Globus pallidus (tissue), 1 donor: ENCODE measurements around the gene APEX1.
A peak's percentile ranks its signal among the peaks of the same experiment; 100 is the strongest.
"Not testable (repeated sequence)": the region's sequence is repeated elsewhere in the genome, so short reads cannot be mapped to it uniquely, and the experiment has no call there.

Experiments
- DNase-seq: peaks from one replicate; pipeline ENCODE4 v3.0.0-alpha.2; 2015; ENCODE audit warnings: low spot score

The APEX1 gene

DNA sequence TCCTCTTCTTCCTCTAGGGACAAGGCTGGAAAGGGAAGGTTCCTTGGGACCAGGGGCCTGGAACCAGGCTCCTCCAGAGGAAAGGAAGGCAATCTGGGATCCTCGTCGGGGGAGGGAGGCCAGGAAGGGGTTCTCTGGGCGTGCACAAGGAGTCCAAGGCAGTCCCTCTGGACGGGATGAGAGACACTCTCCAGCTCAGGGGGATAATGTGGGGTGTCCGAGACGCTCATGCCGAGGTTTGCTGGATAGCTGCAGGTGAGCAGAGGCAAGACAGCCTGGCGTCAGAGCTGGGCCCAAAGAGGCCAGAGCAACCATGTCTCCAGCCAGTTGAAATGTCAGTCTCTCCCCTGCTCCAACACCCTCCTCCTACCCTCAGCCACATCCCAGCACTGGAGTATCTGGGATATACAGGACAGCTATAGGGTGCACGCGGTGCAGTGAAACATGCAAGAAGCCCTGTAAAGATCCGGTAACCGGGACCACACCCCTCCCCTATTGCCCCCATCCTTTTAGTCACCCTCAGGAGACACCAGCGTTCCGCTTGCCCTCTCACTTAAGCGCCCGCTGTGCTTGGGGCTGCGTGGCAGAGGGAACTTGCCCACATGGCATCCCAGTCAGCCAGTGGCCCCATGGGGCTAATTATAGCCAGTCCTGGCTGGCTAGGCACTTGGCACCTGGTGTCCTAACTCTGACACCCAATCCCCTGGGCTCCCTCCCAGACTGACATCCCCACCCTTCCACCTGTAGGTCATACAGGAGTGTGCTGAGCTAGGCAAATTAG lies 19.3 kb upstream of the APEX1 start, which contains the start of gene KLHL33:
TSS of gene KLHL33 (minus strand) at position 585 of the 781 bp plus-strand sequence. CDS start at position 230, 355 bp downstream.
- no peak for DNase-seq

DNA sequence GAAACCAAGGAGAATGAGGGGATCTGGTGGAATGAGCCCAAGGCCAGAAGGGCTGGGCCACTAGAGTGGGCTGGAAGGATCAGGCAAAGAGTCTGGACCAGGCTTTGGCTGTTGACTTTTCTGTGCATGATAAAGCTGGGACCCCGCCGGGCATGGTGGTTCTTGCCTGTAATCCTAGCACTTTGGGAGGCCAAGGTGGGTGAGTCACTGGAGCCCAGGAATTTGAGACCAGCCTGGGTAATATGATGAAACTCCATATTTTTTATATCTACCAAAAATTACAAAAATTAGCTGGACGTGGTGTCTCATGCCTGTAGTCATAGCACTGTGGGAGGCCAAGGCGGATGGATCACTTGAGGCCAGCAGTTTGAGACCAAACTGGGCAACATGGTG lies 18.7 kb upstream of the APEX1 start:
- no peak for DNase-seq

DNA sequence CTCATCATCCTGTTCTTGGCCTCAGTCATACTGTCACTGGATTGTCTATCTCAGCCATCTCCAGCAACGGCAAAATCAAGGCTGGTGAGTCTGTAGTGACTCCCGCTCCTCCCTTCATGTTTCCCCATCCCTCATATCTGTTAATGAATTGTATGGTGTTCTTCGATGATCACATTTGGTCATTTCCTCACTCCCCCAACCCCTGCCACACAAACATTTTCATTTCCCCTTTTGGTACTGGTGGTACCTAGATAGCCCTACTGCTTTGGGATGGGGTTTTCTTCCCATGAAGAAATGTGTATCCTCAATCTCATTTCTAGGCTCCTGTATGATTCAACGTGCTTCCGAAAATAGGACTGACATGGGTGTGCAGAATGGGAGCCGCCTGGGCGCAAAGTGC lies 16.4 kb upstream of the APEX1 start:
- no peak for DNase-seq

DNA sequence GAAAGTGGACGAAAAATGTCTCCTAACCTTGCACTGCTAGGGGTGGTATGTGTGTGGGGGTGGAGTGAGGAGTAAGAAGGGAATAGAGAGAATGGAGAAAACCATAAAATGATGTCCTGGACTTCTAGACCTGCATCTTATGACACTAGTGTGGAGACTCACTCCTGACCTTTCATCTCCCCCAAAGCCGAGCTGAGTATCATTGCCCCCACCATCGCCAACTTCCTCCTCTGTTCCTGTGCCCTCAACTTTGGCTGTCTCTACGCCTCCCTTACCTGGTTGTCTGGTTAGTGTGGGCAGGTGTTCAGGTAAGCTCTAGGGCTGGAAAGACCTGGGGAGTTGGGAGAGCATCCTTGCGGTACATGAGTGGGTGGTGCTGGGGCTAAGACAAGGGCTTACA lies 14.6 kb upstream of the APEX1 start:
- no peak for DNase-seq

DNA sequence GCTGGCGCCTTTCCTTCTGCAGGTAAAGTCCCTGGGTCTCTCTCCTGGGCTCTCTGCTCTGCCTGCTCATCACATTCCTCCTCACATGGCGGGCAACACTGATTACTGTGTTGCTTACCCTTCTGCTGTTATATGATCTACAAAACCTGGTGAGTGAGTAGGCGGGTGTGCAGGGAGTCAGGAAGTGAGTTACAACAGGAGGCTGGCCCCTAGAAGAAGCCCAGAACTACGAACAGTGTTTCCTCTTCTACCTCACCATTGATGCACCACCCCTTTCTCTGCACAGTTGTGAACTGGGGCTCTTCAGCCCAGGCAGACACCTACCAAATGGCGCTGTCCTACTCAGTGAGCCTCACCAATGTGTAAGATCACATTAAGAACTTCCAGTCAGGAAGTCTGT lies 14.1 kb upstream of the APEX1 start:
- no peak for DNase-seq

DNA sequence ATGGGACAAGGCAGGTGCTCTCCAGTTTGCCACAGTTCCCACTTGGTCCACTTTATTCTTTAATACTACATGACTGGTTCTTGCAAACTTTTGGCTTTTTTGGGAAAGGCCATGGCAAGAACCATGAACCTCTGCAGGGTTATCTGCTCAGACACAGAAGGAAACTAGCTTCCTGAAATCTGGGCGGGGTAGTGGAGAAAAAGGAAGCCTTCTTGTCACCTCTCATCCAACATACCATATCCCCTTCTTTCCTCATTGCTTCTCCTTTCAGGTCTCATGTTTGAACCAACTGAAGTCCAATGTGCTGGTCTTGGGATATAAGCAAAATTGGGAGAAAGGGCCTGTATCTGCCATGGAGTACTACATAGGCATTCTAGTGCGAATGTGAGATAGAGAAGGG lies 13.6 kb upstream of the APEX1 start:
- DNase-seq: no peak

DNA sequence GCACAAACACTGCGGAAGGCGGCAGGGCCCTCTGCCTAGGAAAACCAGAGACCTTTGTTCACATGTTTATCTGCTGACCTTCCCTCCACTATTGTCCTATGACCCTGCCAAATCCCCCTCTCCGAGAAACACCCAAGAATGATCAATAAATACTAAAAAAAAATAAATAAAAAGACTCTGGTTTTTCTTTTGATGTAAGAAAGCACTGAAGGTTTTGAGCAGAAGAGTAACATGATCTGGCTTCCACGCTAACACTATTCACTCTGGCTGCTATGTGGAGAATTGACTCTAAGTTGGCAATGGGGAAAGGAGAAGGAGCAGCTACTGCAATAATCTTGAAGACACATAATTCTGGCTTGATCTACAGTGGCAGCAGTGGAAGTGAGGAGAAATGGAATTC lies 11.4 kb upstream of the APEX1 start:
- not testable (repeated sequence) for DNase-seq

DNA sequence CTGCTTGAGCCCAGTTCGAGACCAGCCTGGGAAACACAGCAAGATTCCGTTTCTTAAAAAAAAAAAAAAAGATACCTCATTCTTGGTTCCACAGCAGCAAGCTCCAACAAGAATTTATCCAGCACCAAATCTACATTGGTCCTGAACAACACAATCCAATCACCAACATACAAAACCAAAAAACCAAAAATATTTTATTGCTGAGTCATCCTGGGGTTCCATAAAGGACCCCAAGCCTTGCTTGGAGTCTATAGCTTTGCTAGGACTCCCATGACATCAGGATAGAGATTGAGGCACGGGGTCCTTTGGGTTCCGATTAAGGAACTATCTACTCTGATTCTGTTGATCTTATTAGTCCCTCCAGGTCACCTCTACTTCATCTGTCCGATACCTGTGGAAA lies 8.1 kb upstream of the APEX1 start:
- no peak for DNase-seq

DNA sequence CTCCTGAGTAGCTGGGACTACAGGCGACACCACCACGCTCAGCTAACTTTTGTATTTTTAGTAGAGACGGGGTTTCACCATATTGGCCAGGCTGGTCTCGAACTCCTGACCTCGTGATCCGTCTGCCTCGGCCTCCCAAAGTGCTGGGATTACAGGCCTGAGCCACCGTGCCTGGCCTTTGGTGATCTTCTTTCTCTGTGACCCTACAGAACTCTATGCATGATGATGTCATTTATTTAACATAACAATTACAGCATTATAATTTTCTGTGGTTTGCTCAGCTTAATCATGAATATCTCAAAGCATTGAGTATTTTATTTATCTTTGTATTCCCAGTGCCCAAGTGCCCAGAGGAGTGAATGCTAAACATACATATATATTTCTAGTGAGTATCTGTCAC lies 2.2 kb upstream of the APEX1 start:
- not testable (repeated sequence) for DNase-seq

DNA sequence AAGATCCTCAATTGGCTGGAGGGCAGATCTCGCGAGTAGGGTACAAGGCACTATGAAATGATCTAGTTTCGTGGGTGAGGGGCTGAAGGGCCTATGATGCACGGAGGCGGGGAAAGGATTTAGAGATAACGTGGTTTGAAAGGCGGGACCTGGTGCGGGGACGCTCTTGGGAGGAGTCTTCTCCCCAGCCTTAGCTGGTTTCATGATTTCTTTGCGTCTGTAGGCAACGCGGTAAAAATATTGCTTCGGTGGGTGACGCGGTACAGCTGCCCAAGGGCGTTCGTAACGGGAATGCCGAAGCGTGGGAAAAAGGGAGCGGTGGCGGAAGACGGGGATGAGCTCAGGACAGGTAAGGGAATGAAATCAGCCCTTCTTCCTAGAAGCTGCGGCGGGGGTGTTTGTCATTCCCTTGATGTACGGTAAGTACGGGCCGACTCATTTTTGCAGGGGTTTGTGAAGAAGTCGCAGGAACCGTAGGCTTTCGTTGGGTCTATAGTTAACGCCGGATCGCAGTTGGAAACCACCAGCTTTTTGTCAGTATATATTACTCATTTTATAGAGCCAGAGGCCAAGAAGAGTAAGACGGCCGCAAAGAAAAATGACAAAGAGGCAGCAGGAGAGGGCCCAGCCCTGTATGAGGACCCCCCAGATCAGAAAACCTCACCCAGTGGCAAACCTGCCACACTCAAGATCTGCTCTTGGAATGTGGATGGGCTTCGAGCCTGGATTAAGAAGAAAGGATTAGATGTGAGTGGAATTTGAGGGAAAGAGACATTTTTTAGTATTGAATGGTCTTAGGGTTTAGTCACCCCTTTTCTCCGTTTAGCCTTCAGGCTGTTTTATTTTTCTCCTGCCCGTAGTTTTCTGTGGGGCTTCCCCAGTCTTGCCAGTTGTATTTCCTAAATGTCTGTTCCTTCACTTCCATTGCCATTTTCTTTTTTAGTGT lies 602 bp downstream of the APEX1 start:
- no peak for DNase-seq

DNA sequence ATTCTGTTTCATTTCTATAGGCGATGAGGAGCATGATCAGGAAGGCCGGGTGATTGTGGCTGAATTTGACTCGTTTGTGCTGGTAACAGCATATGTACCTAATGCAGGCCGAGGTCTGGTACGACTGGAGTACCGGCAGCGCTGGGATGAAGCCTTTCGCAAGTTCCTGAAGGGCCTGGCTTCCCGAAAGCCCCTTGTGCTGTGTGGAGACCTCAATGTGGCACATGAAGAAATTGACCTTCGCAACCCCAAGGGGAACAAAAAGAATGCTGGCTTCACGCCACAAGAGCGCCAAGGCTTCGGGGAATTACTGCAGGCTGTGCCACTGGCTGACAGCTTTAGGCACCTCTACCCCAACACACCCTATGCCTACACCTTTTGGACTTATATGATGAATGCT lies 1.9 kb downstream of the APEX1 start:
- DNase-seq: no peak

DNA sequence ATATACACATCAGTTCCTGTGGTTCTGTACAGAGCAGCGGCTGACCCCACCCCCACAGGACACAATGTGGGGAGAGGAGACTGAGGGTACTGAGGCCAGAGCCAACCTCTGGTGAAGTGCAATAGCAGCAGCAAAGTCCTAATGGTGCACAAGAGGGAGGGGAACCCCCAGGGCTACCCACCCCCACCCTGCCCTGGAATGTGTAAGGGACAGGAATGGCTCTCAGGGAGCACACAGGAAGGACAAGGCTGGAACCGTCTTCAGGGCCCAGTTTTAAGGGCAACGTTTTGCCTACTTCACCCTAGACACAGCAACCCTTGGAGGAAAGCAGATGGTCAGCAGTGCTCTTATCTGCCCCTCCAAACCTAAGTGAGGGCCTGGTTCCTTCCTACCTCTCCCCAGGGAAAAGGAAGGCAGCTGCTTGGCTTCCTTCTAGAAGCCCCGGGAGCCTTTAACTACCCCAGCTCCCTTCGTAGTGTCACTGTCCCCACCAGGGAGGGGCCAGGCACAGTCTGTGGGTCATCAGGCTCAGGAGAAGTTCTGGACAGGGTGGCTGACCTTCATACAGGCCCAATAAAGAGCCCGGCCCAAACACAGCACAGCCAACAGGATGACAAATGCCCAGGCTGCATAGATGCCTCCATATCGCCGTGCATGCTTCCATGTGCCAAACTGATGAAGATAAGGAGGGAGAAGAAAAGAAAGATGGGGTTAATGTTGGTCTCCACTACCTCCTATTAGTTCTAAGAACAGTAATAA lies 3.2 kb downstream of the APEX1 start:
- no peak for DNase-seq

DNA sequence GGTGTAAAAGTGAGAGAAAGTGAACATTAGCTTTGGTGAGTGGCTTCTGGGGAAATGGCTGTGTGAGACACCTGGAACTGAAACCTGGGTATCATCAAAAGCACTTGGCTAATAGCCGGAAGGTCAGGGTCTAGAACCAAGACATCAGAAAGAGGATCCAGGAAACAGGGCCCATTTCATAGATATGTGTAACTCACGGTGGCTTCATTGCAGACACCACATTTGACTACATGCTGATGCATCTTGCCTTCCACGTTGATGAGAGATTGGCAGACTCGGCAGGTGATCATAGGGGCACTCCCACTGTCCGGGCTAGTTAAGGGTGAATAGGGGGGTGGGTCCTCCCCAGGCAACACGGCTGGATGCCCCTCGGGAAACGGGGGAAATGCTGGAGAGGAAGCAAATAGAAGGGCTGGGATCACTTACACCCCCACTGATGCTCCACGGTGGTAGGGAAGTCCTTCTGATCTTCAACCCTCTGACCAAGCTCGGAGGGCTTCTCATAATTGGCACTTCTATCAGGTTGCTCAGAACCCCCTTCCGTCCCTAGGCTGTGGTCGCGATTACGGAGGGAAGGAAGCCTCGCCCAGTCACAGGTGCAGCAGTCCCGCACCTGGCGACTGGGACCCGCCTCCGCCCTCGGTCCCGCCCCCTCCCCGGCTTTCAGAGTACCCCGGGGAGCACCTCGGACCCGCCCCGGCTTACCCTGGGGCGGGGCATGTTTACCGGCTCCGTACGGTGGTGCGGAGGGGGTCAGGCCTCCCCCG lies 5.6 kb downstream of the APEX1 start:
- no peak for DNase-seq

DNA sequence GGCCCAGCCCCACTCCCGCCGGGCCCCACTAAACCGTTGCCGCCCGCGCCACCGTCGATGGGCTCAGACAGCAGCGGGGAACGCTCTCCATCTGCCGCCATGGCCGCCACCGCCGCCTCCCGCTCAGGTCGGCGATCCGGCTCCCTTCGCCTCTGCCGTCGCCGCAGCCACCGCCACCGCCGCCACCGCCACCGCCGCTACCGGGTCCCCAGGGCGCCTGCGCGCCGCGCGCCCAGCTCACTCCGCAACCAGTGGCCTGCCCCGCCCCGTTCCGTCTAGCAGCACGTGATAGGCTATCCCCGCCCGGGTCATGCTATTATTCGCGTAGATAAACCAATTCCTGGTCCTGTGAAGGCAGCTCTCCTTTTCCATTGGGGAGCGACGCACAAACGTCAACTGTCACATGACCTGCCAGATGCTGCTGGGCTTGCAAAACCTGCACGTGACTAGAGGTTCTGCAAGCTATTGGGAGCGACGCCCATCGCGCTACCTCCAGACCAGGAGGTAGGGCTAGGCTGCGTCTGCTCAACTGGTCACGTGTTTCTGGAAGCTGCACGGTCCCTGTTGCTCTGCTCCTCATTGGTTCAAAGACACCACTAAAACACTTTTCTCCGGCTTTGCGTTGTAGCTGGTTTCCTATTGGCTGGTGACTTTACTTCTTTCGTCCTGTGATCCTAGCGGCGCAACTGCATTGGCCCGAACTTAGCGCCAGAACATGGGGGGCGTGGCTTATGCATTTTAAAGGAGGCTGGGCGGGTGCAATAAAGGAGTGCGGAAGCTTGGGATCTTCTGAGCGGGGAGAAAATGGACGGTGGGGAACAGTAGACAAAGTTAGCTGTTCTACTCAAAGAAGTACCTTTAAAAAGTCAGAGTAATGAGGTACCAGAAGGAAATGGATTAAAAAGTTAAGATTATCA lies 6.5 kb downstream of the APEX1 start, which contains the start of gene PIP4P1:
TSS of gene PIP4P1 (minus strand) at position 210 of the 917 bp plus-strand sequence. CDS start at position 101, 109 bp downstream.
- DNase-seq: peak; percentile 100

DNA sequence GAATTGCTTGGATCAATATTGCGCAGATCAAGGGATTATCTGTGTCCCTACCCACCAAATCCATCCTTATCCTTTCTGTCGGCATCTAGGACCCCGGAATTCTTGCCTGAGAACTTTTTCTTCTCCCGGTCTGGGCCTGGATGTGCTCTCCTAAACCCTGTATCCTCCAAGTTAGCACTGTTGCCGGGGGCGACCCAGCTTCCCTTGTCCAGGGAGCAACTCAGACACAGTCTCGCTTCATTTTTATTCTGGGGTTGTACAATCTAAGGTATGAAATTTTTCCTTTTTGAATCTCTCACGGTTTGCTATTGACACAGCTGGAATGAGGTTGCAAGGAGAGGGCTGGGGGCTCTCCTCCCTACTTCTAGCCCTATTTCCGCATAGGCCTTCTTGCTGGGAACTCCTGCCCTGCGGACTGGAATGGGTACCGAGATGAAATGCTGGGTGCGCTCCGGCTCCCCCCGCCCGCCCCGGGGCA lies 13.8 kb downstream of the APEX1 start:
- DNase-seq: no peak

DNA sequence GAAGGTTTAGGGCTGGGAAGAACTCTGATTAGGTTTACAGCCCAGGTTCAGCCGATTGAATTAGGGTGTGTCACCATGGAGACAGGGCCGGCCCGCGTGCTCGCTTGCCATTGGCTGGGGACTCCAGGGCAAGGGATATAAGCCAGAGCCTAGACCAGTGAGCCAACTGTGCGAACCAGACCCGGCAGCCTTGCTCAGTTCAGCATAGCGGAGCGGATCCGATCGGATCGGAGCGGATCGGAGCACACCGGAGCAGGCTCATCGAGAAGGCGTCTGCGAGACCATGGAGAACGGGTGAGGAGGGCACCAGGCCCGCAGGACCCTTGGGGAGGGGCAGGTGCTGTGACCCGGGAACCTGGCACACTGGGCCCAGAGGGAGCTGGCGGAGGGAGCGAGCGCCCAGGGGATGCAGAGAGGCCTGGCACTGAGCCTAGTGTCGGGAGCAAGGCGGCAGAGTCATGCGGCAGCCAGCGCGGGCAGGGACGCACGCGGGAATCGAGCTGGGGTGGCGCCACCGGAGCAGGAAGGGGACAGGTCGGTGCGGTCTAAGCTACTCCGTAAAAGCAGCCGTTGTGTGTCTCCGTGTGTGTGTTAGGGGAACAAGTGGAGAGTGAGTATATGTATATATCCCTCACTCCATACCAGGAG lies 14.3 kb downstream of the APEX1 start, which contains the start of gene PNP:
TSS of gene PNP (plus strand) at position 165 of the 648 bp plus-strand sequence. CDS start at position 284, 119 bp downstream.
- DNase-seq: peak; percentile 82

DNA sequence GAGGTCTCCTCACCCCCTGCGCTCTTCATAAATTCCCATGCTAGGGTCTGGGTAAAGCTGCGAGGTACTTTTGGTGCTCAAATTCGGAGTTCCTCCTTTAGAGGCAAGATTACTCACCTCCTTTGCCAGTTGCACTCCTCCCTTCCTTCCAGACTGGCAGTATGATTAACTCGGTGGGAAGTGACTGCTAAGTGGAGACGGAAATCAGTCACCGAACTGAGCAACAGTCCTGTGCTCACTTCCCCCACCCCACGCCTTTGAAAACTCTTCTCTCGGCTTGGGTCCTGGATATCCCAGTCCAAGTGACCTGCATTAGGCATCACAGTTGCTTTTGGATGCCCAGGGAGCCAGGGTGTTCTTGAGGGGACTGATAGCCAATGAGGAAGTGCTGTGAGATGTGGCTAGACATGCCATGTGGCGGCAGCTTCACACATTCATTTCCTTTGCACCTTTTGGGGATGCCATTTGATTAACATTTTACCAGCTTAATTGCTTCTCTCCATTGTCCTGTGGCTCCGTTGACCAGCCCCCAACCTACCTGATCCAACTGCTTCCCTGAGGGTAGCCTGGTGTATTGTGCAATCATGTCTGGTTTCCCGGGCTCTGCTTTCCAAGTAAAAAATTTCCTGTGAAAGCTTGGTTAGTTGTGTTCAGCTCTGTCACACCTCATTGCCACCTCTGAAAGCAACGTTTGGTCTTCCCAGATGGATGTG lies 15.0 kb downstream of the APEX1 start:
- DNase-seq: peak; percentile 24

DNA sequence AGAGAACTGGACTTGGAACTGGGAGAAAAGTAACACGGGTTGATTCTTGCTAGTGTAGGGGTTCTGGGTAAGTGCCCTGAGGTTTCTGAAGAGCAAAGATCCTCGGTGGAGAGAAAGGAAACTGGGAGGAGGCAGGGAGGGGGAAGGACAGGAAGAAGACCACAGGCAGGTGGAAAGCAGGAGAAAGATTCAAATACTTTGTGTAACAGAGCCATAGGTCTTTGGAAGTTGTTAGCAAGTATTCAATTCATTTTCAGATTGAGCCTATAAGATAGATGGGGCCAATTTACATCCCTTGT lies 15.5 kb downstream of the APEX1 start:
- no peak for DNase-seq
